Tibial nerve (tissue), 3 donors: ENCODE results near the gene FBF1.

Experiments used
- CTCF ChIP-seq, 5 experiments: fragments of 200-600 bp in 3 of 5; fragments of 450-650 bp in 2 of 5; sonication (generic) in 3 of 5; IDR thresholded peaks; one replicate each; pipeline ENCODE4 v1.5.1; 2016 to 2019; ENCODE audit warnings: antibody characterized with exemption in 5 of 5, mild to moderate bottlenecking in 3 of 5, moderate library complexity in 2 of 5
- POLR2A ChIP-seq, 2 donors: fragments of 450-650 bp; IDR thresholded peaks; one replicate each; pipeline ENCODE4 v1.6.1; 2017; ENCODE audit warnings: antibody characterized with exemption in 2 of 2, mild to moderate bottlenecking in 2 of 2, moderate library complexity in 2 of 2

GRCh38 chr17:75970011-75970523 lies 29.2 kb upstream of the FBF1 start:
- TF ChIP-seq CTCF (IDR thresholded peaks at IDR 0.05) (no peak), POLR2A (IDR thresholded peaks at IDR 0.05) (no peak)
